Fibroblast of villous mesenchyme (primary cell): Measurements from ENCODE around the gene DCUN1D1. TPM values are rescaled to one million over a fixed set of nuclear protein-coding genes. Genes with fewer than 3 reads are reported as not detected.
A peak's percentile ranks its signal among the peaks of the same experiment; 100 is the strongest.

ENCODE experiments used
- DNase-seq: peaks from one replicate; pipeline ENCODE4 v3.0.0-alpha.2; 2010; ENCODE audit warnings: low read depth
- H3K4me3 ChIP-seq: 2 replicates; pipeline ENCODE4 v1.5.1; 2011; ENCODE audit warnings: low read depth, mild to moderate bottlenecking, low read length
- CTCF ChIP-seq: IDR thresholded peaks from 2 replicates; pipeline ENCODE4 v1.5.1; 2012; ENCODE audit warnings: low read depth, mild to moderate bottlenecking, low read length; ENCODE audit not compliant: insufficient read depth
- total RNA-seq: library from RNA; depleted of rRNA; stranded (reverse); fragments of >200 nt; gene quantifications from 2 replicates; pipeline ENCODE4 v1.2.3, GENCODE V29; 2012

DCUN1D1 gene
- total RNA-seq, 1 donor: 40.2 TPM

GRCh38 chr3:182989566-182989965 is 9.2 kb upstream of the DCUN1D1 start:
- no peak for TF ChIP-seq CTCF

GRCh38 chr3:182986021-182986420 is 5.7 kb upstream of the DCUN1D1 start:
- DNase-seq: no peak
- no peak for TF ChIP-seq CTCF
- no peak overlapping the region for H3K4me3 ChIP-seq

More at GRCh38 chr3:182989566-182989965, 9.2 kb upstream of the DCUN1D1 start:
- H3K4me3 ChIP-seq: no peak overlapping the region
- DNase-seq: no peak

- H3K4me3 ChIP-seq: no peak overlapping the region
- no peak for TF ChIP-seq CTCF
- DNase-seq: peak; percentile 21
These were observed 3.5 kb upstream of the DCUN1D1 start for GRCh38 chr3:182983876-182984275.

- TF ChIP-seq CTCF: no peak
- peak overlapping the region; percentile 69 for H3K4me3 ChIP-seq
- DNase-seq: no peak
These were observed 671 bp upstream of the DCUN1D1 start for GRCh38 chr3:182981038-182981380.

GRCh38 chr3:182979674-182980191 is 605 bp downstream of the DCUN1D1 start:
- no peak for TF ChIP-seq CTCF
- DNase-seq: peak; percentile 25
- H3K4me3 ChIP-seq: peak overlapping the region; percentile 90

- DNase-seq: peak; percentile 12
- peak overlapping the region; percentile 90 for H3K4me3 ChIP-seq
- no peak for TF ChIP-seq CTCF
These were observed 1.1 kb downstream of the DCUN1D1 start for GRCh38 chr3:182979103-182979673.

- H3K4me3 ChIP-seq: no peak overlapping the region
- DNase-seq: no peak
- TF ChIP-seq CTCF: no peak
These were observed 2.0 kb downstream of the DCUN1D1 start for GRCh38 chr3:182978387-182978786.
